Aorta (tissue), 5 donors: ENCODE data around the gene METTL23. TPM values are rescaled to one million over a fixed set of nuclear protein-coding genes. Genes with fewer than 3 reads are reported as not detected.
A peak's percentile ranks its signal among the peaks of the same experiment; 100 is the strongest.
"Not testable (repeated sequence)": the region's sequence is repeated elsewhere in the genome, so short reads cannot be mapped to it uniquely, and the experiment has no call there.

Experiments used
- ATAC-seq: fragments of 200-7000 bp; cut with Tn5 transposase; one replicate; pipeline ENCODE4 v1.9.1; 2022; ENCODE audit warnings: moderate library complexity; ENCODE audit not compliant: low FRiP score
- DNase-seq, 2 donors: peaks; one replicate each; pipeline ENCODE4 v3.0.0-alpha.2; 2020
- H3K27ac ChIP-seq, 2 donors: one replicate each; pipeline ENCODE4 v1.5.1; 2013; ENCODE audit warnings: low read length in 2 of 2, mild to moderate bottlenecking in 2 of 2, moderate library complexity in 2 of 2, control low read depth in 1 of 2, inconsistent platforms in 1 of 2, low read depth in 1 of 2
- H3K27me3 ChIP-seq, 2 donors: one replicate each; pipeline ENCODE4 v1.6.1; 2013; ENCODE audit warnings: control low read depth in 1 of 2, low read length in 1 of 2, mild to moderate bottlenecking in 1 of 2, moderate library complexity in 1 of 2; ENCODE audit not compliant: insufficient read depth in 2 of 2, control insufficient read depth in 1 of 2
- H3K36me3 ChIP-seq, 2 donors: one replicate each; pipeline ENCODE4 v1.6.1; 2013; ENCODE audit warnings: control low read depth in 1 of 2, low read length in 1 of 2, mild to moderate bottlenecking in 1 of 2; ENCODE audit not compliant: insufficient read depth in 2 of 2, control insufficient read depth in 1 of 2
- H3K4me1 ChIP-seq, 2 donors: one replicate each; pipeline ENCODE4 v1.6.1; 2013; ENCODE audit warnings: low read length in 2 of 2, control low read depth in 1 of 2, mild to moderate bottlenecking in 1 of 2, moderate library complexity in 1 of 2; ENCODE audit not compliant: insufficient read depth in 2 of 2, control insufficient read depth in 1 of 2
- H3K4me3 ChIP-seq, 2 donors: one replicate each; pipeline ENCODE4 v1.5.1; 2013; ENCODE audit warnings: low read length in 2 of 2, control low read depth in 1 of 2, mild to moderate bottlenecking in 1 of 2
- H3K9me3 ChIP-seq: one replicate; pipeline ENCODE4 v1.6.1; 2013; ENCODE audit warnings: mild to moderate bottlenecking, low read length; ENCODE audit not compliant: control insufficient read depth
- WGBS, 2 donors: extraction: QIAGEN DNeasy Blood & Tissue Kit; methylation state at CpG; one replicate each; pipeline ENCODE4 v1.1.7; 2013; 5-methylcytosine and 5-hydroxymethylcytosine counted together
- intact Hi-C, 2 donors: fragments of 100-400 bp; cut with DNase I; formaldehyde crosslinking; loops; one replicate each; pipeline versions ENCODE4 v1.14.2 to v1.15.0; 2022
- polyA plus RNA-seq, 2 donors: library from polyadenylated mRNA; stranded (reverse); fragments of 200-250 nt; gene quantifications; one replicate each; pipeline ENCODE4 v1.2.3, GENCODE V29; 2013
- total RNA-seq, 2 donors: library from RNA; stranded (reverse); fragmentation: NEBNext Ultra II Directional; extraction: Animal tissue kit (Norgen Biotek cat#: 25700); gene quantifications; one replicate each; pipeline ENCODE4 v1.2.1, GENCODE V29; 2021
- donor health status: healthy with polysubstance abuse.
- donor health status: Bipolar disorder and iron deficiency.
- donor health status: DM: no; HTN: no; CAD: no.
- donor health status: DM: no; HTN: no; CAD: no.
- donor health status: DM: yes; HTN: yes; CAD: no.

The METTL23 gene
- total and polyA plus RNA-seq, 4 donors, result 26.8 to 37.5 (median 28.2) TPM

- ATAC-seq (no peak), DNase-seq (no peak)
- Histone ChIP-seq H3K9me3 (no peaks in the 10 kb centered on the region), H3K4me3 (no peak overlapping the region), H3K27me3 (no peaks in the 10 kb centered on the region), H3K27ac (no peak overlapping the region), H3K4me1 (peaks cover 0 to 3% of the 10 kb centered on the region in 2 donors), H3K36me3 (peaks cover 1 to 13% of the 10 kb centered on the region in 2 donors)
- intact Hi-C loops, result no loop called here
- WGBS, 2 donors, result 94% methylated on average over 9 of the region's 9 CpGs
Measured at GRCh38 chr17:76723812-76724211, 2.8 kb upstream of the METTL23 start.

DNA sequence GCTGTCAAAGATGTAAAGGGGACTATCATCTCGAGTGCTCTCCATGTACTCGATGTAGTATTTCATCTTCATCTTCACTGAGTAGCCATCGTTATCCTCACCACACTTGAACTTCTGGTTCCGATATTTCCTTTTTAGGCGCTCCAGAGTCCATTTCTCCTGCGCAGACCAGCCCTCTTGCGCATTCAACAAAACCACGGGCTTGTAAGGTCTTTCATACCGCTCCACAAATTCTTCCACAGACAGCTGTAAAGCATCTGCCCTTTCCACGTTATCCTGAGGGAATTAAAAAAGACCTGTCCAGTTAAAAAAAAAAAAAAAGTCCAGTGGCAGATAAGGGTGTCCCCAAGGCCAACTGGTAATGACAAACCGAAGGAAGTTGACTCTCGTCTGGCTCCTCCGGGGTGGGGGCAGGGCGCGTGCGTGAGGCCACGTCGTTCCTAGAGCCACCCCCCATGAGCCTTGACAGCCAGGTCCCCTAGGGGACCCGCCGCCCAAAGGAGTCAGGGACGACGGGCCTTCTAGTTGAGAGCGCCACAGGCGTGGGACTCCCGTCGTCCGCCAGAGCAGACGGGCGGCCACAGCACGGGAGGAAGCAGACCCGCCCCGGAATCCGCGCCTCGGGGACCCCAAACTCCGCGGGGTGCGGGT lies 934 bp upstream of the METTL23 start:
- DNase-seq, result peak; percentile 89 to 93
- Histone ChIP-seq H3K36me3 (peaks cover 0 to 6% of the 10 kb centered on the region in 2 donors), H3K27ac (peak overlapping the region; percentile 93 to 95), H3K27me3 (no peaks in the 10 kb centered on the region), H3K4me1 (peaks cover 0 to 3% of the 10 kb centered on the region in 2 donors), H3K9me3 (no peaks in the 10 kb centered on the region), H3K4me3 (peak overlapping the region; percentile 70 to 87)
- 2% methylated on average over 36 to 38 of the region's 38 CpGs for WGBS, 2 donors
- intact Hi-C loops, result no loop called here
- peak; percentile 71 for ATAC-seq

DNA sequence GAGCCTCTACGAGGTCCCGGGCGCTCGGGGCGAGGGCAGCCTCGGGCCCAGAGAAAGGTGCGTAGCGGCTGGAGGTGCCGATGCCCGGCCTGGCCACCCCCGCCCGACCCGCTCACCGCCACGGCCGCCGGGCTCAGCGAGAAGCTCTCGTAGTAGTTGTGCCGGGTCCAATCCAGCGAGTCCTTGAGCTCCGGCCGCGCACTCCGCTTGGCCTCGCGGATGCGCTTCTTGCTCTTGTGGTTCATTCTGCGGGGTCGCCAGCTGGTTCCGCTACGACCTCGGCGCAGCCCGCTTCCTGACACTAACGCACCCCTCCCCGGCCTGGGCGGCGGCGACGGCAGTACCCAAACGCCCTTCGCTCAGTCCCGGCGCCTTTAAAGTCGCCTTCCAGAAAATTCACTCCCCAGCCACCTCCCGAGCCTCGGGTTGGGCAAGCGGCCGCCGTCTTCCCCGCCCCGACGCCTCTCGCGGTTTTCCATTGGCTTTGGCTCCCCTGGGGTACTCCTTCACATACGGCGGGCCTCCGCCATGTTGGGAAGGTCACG lies 336 bp upstream of the METTL23 start, which contains the start of gene JMJD6:
TSS of gene JMJD6 (minus strand) at position 376 of the 545 bp plus-strand sequence. CDS start at position 245, 131 bp downstream.
- ATAC-seq (peak; percentile 97), DNase-seq (peak; percentile 98)
- Histone ChIP-seq H3K36me3 (peaks cover 0 to 4% of the 10 kb centered on the region in 2 donors), H3K4me1 (peaks cover 0 to 3% of the 10 kb centered on the region in 2 donors), H3K27me3 (no peaks in the 10 kb centered on the region), H3K9me3 (no peaks in the 10 kb centered on the region), H3K4me3 (peak within 1 kb of the TSS; percentile 70 to 87), H3K27ac (peak within 1 kb of the TSS; percentile 93 to 95)
- intact Hi-C loops, result no loop called here
- whole genome bisulfite sequencing, 2 donors, result 1% methylated on average over 57 to 60 of the region's 60 CpGs

DNA sequence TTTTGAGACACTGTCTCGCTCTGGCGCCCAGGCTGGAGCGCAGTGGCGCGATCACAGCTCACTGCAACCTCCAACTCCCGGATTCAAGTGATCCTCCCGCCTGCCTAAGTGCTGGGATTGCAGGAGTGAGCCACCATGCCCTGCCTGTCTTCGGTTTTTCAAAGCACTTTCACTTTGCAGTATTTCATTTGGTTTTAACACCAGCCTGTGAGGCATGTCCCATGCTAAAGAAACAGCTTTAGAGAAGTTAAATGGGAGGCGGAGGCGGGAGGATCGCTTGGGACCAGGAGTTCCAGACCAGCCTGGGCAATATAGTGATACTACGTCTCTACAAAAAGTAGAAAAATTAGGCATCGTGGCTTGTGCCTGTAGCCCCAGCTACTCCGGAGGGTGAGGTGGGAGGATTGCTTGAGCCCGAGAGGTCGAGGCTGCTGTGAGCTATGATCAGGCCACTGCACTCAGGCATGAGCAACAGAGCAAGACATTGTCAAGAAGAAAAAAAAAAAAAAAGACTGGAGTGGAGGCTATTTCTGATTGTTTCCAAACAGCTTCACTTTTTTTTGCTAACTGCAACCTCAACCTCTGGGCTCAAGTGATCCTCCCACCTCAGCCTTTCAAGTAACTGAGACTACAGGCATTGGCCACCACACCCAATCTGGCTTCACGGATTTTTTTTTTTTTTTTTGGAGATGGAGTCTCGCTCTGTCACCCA lies 1.3 kb downstream of the METTL23 start:
- intact Hi-C loops, result no loop called here
- 58% methylated on average over 18 of the region's 18 CpGs for WGBS, 2 donors

DNA sequence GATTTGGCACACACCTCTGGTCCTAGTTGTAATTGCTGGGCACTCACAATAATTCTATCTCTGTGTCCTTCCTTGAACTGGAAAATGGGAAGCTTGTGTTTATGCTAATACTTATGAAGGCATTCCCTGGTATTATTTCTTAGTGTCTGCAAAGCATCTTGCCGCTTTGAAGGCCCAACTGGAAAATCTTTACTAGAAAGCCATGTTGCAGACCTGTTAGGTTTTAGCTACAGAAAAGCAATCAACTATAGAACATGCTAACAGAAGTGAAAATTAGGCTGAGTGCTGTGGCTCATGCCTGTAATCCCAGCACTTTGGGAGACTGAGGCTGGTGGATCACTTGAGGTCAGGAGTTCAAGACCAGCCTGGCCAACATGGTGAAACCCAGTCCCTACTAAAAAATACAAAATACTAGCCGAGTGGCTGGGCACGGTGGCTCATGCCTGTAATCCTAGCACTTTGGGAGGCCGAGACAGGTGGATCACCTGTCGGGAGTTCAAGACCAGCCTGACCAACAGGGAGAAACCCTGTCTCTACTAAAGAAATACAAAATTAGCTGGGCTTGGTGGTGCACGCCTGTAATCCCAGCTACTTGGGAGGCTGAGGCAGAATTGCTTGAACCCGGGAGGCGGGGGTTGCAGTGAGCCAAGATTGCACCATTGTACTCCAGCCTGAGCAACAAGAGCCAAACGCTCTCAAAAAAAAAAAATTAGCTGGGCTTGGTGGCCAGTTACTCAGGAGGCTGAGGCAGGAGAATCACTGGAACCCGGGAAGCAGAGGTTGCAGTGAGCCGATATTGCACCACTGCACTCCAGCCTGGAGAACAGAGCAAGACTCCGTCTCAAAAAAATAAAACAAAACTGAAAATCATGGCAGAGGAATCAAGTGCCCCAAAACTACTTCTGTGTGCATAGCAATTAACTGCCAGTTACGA lies 5.4 kb downstream of the METTL23 start:
- H3K4me1 ChIP-seq, intact Hi-C loops, H3K36me3 ChIP-seq: not testable (repeated sequence)

More for the DNA sequence above, 1.3 kb downstream of the METTL23 start:
- Histone ChIP-seq H3K27ac (peak overlapping the region in 1 of 2 donors; percentile 83), H3K9me3 (no peaks in the 10 kb centered on the region), H3K27me3 (no peaks in the 10 kb centered on the region), H3K4me1 (peaks cover 0 to 3% of the 10 kb centered on the region in 2 donors), H3K4me3 (peak overlapping the region in 1 of 2 donors; percentile 84), H3K36me3 (peaks cover 0 to 1% of the 10 kb centered on the region in 2 donors)
- ATAC-seq (no peak), DNase-seq (no peak)

GRCh38 chr17:76732734-76733617 lies 6.3 kb downstream of the METTL23 start:
- Histone ChIP-seq H3K36me3 (peaks cover 3 to 4% of the 10 kb centered on the region in 2 donors), H3K27ac (no peak overlapping the region), H3K4me3 (no peak overlapping the region), H3K27me3 (peaks cover 0 to 2% of the 10 kb centered on the region in 2 donors), H3K9me3 (no peaks in the 10 kb centered on the region), H3K4me1 (peaks cover 0 to 3% of the 10 kb centered on the region in 2 donors)
- no peak for DNase-seq
- intact Hi-C loops, result no loop called here
- WGBS, 2 donors, result 35 to 40% methylated on average over 3 of the region's 3 CpGs
- ATAC-seq, result no peak

More for the DNA sequence above, 5.4 kb downstream of the METTL23 start:
- H3K4me3 ChIP-seq, H3K27me3 ChIP-seq, H3K9me3 ChIP-seq, DNase-seq, H3K27ac ChIP-seq, ATAC-seq: not testable (repeated sequence)
- 83 to 84% methylated on average over 13 of the region's 13 CpGs for WGBS, 2 donors

DNA sequence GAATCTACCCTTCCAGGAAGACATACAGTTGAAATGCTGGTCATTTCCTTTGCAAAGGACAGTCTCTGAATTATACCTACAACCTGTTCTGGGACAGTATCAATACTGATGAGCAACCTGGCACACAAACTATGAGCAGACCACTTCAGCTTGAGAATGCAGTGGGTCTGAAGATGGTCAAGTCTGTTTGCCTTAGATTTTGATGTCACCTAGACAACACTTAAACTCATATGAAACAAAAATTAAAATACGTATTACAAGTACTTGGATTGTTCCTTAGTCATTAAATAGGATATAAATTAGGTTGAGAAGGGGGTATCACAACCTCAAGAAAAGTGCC lies 6.9 kb downstream of the METTL23 start:
- WGBS, 2 donors, result 48 to 60% methylated on average over 1 of the region's 1 CpG
- DNase-seq, result no peak
- intact Hi-C loops, result no loop called here
- H3K9me3 ChIP-seq, result no peaks in the 10 kb centered on the region
- peaks cover 0 to 3% of the 10 kb centered on the region in 2 donors for H3K4me1 ChIP-seq
- H3K27me3 ChIP-seq, result peaks cover 0 to 2% of the 10 kb centered on the region in 2 donors
- no peak for ATAC-seq
- no peak overlapping the region for H3K4me3 ChIP-seq
- H3K27ac ChIP-seq, result no peak overlapping the region
- peaks cover 3 to 4% of the 10 kb centered on the region in 2 donors for H3K36me3 ChIP-seq
